Left cardiac atrium (tissue), 4 donors: ENCODE measurements around the gene FKBP6. TPM values are rescaled to one million over a fixed set of nuclear protein-coding genes. Genes with fewer than 3 reads are reported as not detected.
"Not testable (repeated sequence)": the region's sequence is repeated elsewhere in the genome, so short reads cannot be mapped to it uniquely, and the experiment has no call there.

ENCODE experiments used
- ATAC-seq, 2 donors: fragments of 200-7000 bp; cut with Tn5 transposase; one replicate each; pipeline ENCODE4 v1.9.1; 2020; ENCODE audit warnings: mild to moderate bottlenecking in 2 of 2, moderate library complexity in 2 of 2
- DNase-seq: peaks from one replicate; pipeline ENCODE4 v3.0.0-alpha.2; 2020
- intact Hi-C, 2 donors: fragments of 100-400 bp; cut with DNase I; formaldehyde crosslinking; loops; one replicate each; pipeline versions ENCODE4 v1.14.1 to v1.15.1; 2022 to 2023
- total RNA-seq, 2 donors: library from RNA; stranded (reverse); fragmentation: NEBNext Ultra II Directional; extraction: Animal tissue kit (Norgen Biotek cat#: 25700); gene quantifications; one replicate each; pipeline ENCODE4 v1.2.1, GENCODE V29; 2021
- donor health status: DM: no; HTN: yes; CAD: no.
- donor health status: DM: no; HTN: yes; CAD: no; lungs with severe emphysema.
- donor health status: DM: yes; HTN: yes; CAD: no.
- donor health status: Dilated cardiomyopathy.

FKBP6 gene
- total RNA-seq, 2 donors from 2014 or later, result not detected

DNA sequence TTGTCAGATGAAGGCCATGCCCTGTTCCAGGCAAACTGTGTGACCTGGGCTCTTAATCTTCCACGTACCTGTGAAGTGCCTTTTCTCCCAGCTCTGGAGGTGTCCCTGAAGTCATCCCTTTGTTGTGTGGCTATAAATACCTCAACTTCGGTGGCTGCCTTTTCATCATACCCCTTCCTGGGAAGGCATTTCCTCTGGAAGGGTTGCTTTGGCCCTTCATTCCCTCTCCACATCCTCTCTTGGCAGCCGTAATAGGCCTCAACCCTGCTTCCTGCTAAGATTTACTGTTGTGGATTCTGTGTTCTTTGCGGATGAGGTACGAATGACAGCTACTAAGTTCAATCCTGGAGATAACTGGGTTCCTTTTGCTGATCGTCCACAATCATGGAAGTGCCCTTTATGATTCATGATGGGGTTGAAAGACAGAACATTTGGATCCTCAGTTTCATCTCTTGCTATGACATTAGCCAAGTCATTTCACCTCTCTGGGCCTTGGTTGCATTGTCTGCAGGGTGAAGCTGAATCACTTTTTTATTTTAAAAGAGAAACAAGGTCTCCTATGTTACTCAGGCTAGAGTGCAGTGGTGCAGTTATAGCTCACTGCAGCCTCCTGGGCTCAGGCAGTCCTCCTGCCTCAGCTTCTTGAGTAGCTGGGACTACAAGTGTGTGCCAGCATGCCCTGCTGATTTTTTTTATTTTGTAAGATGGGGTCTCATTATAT is 23.6 kb downstream of the FKBP6 start:
- intact Hi-C loops, result no loop called here
- ATAC-seq, result no peak
- no peak for DNase-seq

DNA sequence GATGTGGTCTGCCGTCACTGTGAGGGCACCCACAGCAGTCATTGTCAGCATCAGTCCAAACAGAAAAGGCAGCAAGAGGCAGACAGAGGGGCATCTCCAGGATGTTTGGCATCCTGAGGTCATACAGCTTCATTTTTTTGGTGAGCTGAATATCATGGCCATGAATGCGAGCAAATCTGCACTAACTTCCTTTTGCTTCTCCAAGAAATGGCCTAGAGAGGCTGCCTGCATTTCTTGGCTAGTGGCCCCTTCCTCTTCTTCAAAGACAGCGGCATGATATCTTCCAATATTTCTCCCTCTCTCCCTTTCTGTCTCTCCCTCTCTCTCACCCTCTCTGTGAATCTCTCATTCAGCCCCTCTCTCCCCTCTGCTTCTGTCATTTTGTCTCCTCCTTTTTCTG is 24.8 kb downstream of the FKBP6 start:
- intact Hi-C loops, result no loop called here
- DNase-seq, result no peak
- no peak for ATAC-seq

- no peak for DNase-seq
- intact Hi-C loops, result no loop called here
- ATAC-seq, result no peak
Measured at GRCh38 chr7:73353243-73353642, 25.3 kb downstream of the FKBP6 start.

- DNase-seq (no peak), ATAC-seq (no peak)
- intact Hi-C loops, result no loop called here
Measured at GRCh38 chr7:73354196-73354595, 26.2 kb downstream of the FKBP6 start.

DNA sequence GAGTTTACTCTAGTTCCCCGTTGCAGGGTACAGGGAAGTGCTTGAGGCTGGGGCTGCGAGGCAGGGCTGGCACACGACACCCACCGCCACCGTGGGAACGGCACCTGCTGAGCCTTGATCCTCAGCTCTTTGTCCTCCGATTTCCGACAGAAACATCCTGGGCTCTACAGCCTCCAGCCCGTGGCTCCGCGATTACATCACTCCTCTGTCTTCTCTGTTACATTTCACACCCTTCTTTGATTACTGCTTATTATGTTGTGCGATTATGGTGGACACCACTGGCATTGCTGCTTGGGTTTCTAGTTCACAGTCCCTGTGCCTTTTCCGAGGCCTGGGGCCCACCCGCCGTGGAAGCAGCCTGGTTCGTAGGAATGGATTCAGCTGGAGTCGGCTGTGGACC is 26.9 kb downstream of the FKBP6 start:
- no peak for ATAC-seq

DNA sequence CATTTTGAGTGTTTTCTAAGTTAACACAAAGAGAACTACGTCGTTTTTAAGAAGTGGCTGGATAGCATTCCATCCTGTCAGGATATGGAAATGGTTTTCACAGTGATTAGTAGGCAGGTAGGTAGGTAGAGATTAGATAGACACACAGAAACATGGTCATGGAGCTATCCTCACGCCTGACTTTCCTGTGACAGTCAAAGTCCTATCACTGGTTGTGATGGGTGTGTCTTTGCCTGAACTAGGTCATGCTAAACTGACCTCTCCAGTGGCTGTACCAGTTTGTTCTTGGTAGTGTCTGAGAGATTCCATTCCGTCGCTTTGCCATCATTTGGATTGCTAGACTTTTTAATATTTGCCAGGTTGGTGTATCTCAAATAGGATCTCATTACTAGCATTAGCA is 28.2 kb downstream of the FKBP6 start:
- intact Hi-C loops, result no loop called here
- DNase-seq (no peak), ATAC-seq (no peak)

More for the DNA sequence above, 26.9 kb downstream of the FKBP6 start:
- DNase-seq, result no peak
- intact Hi-C loops, result no loop called here

DNA sequence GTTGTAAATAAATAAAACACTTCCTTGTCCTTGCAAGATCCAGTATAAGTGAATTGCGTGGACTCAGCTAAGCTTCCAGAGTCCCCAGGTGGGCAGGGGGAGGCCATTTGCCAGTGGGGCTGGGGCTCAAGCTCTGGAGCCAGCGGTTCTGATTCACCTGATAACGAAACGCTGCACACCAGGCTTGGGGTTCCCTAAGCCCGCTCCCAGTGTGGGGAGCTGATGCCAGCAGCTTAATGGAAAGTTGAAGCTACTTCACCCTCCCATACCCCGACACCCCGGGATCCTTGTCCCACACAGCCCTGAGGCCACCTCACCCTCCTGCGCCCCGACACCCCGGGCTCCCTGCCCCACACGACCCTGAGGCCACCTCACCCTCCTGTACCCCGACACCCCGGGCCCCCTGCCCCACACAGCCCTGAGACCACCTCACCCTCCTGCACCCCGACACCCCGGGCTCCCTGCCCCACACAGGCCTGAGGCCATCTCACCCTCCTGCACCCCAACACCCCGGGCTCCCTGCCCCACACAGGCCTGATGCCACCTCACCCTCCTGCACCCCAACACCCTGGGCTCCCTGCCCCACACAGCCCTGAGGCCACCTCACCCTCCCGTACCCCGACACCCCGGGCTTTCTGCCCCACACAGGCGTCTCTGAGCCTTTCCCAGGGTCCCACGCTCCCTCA is 30.8 kb downstream of the FKBP6 start:
- intact Hi-C loops, result no loop called here
- DNase-seq (no peak), ATAC-seq (peak in 1 of 2 donors; percentile 13)

DNA sequence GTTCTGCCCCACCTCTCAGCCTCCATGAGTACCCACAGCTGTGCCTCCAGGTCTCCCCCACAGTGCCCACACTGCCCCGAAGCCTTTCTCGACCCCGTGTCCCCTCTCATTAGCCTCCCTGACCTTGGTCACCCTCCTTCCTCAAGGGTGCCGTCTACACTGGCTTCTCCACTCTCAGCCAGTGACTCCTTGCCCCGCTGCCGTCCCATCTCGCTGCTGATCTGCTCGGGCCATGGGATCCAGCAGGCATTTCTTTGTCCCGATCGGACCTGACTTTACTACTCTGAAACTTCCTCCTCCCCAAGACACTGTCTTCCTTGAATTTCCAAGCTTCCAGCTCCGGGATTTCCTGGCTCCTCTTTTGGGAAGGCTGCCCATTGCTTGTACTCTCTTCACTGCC is 31.3 kb downstream of the FKBP6 start:
- DNase-seq (no peak), ATAC-seq (no peak)
- intact Hi-C loops, result no loop called here

- no peak for DNase-seq
- ATAC-seq, result no peak
- intact Hi-C loops, result no loop called here
Measured at GRCh38 chr7:73359746-73360375, 31.9 kb downstream of the FKBP6 start.

DNA sequence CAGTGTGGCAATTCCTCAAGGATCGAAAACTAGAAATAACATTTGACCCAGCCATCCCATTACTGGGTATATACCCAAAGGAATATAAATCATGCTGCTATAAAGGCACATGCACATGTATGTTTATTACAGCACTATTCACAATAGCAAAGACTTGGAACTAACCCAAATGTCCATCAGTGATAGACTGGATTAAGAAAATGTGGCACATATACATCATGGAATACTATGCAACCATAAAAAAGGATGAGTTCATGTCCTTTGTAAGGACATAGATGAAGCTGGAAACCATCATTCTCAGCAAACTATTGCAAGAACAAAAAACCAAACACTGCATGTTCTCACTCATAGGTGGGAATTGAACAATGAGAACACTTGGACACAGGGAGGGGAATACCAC is 32.6 kb downstream of the FKBP6 start:
- DNase-seq, intact Hi-C loops, ATAC-seq: not testable (repeated sequence)

DNA sequence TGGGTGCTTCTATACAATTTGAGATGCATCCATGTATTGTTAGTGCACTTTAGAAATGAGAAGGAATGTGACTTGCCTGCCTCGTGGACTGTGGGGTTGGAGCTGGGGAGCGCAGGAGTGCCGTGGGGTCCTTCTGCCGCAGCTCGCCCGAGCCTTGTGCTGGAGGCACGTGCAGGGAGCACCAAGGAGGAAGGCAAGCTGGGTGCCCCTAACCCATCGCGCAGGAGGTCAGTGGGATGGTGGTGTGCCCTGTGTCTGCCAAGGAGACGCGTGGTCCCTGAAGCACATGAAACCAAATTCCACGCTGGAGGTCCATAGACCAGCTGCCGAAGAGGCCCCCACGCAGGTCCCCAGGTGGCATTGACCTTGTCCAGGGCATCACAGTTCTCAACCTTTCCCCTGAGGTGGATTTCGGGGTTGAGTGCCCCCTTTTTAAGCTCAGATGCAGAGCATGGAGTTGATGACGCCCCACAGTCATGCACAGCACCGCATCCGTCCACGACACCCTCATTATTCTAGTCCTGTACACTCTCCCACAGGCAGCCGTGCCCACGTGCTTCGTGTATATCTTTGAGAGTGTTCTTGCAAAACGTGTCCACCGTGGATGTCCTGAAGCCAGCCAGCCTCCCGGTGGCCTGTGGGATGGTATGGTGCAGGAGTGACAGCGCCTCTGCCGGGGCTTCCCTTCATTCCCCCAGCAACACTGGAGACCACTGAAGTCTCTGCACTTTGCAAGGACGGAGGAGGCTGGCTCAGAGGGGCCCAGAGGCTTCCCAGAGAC is 35.5 kb downstream of the FKBP6 start:
- no peak for ATAC-seq
- intact Hi-C loops, result no loop called here

GRCh38 chr7:73364006-73364728 is 36.2 kb downstream of the FKBP6 start:
- ATAC-seq (peak; percentile 20 to 41), DNase-seq (no peak)
- intact Hi-C loops, result no loop called here

More for the DNA sequence above, 35.5 kb downstream of the FKBP6 start:
- DNase-seq, result no peak

- DNase-seq (no peak), ATAC-seq (no peak)
- intact Hi-C loops, result no loop called here
Measured at GRCh38 chr7:73366127-73366526, 38.2 kb downstream of the FKBP6 start.

DNA sequence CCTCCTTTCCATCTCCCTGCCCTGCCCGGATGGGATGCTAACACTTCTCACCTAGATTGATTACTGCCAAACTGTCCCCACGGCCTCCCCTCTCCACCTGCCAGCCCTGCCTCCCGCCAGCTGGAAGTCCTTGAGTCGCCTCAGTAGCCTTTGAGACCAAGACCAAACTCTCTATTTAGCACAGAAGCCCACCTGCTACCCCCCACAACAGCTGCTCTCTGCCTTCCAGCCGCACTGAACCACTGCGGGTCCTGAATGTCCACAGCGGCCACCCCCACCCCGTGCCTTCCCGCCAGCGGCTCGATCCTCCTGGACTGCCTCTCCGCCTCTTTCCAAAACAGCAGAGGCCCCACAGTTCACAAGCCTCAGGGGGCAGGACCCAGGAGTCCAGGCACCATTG is 39.0 kb downstream of the FKBP6 start:
- intact Hi-C loops, result no loop called here
- ATAC-seq (no peak), DNase-seq (no peak)

DNA sequence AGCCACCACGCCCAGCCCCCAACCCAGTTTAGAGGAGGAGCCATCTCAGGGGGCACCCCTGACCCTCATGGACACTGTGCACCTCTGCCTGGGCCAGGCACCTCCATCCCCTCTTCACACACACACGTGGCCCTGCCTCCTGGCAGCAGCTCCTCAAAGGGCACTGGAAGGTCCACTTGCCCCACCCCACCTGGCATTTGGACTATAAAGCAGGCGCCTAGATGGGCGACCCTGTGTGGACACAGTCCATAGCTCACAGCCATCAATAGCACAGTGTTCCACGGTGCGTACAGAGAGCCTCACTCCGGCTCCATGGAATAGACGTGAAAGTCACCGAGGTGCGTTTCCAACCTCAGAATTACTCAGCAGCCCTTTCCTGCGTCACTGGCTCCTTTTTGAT is 41.0 kb downstream of the FKBP6 start:
- ATAC-seq (no peak), DNase-seq (no peak)
- intact Hi-C loops, result no loop called here

DNA sequence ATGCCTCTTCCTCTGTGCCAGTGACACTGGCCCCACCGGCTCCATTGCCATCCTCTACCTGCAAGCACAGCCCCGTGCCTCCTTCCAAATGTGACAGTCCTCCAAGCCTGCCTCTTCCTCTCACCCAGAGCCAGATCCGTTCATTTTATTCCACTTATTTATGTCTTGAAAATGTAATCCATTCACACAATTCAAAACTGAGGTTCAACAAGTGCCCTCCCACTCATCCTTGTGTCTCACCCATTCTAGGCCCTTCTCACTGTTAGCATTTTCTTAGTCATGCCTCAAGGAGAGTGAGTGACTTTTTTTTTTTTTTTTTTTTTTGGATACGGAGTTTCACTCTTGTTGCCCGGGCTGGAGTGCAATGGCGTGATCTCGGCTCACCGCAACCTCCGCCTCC is 41.7 kb downstream of the FKBP6 start:
- intact Hi-C loops, result no loop called here
- no peak for ATAC-seq
- DNase-seq, result no peak

DNA sequence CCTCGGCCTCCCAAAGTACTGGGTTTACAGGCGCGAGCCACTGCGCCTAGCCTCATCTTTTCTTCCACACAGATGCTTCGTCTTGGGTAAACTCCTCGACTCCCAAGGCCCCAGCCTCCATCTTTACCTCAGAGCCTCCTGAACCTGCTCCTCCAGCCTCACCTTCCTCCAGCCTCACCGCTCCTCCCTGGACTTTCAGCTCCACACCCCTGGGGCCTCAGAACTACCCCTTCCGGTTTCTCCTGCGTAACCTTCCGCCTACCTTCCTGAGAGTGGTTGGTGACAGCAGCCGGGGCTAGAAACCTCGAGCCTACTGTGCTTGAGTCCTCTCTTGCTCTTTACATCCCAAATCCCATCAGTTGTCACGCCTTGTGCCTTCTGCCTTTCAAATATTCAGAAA is 45.8 kb downstream of the FKBP6 start:
- no peak for DNase-seq
- intact Hi-C loops, result no loop called here
- no peak for ATAC-seq

GRCh38 chr7:73376262-73376661 is 48.3 kb downstream of the FKBP6 start:
- DNase-seq, intact Hi-C loops, ATAC-seq: not testable (repeated sequence)
